DND-41 (cell line): ENCODE measurements around the gene ADCY1.

Source experiments
- ATAC-seq: fragments of 200-7000 bp; cut with Tn5 transposase; 3 replicates; pipeline ENCODE4 v1.9.1; 2021; ENCODE audit warnings: low read depth; ENCODE audit not compliant: insufficient read depth
- DNase-seq: peaks from one replicate; pipeline ENCODE4 v3.0.0-alpha.2; 2020
- H2AFZ ChIP-seq: 2 replicates; pipeline ENCODE4 v1.6.0; 2012; ENCODE audit warnings: low read depth, low read length
- H3K27ac ChIP-seq: 2 replicates; pipeline ENCODE4 v1.5.1; 2012; ENCODE audit warnings: low read length, inconsistent platforms
- H3K27me3 ChIP-seq: fragments of 200-600 bp; sonication (generic); 2 replicates; pipeline ENCODE4 v1.6.0; 2012; ENCODE audit warnings: low read length, mild to moderate bottlenecking, inconsistent platforms; ENCODE audit not compliant: insufficient read depth, poor library complexity
- H3K36me3 ChIP-seq: 2 replicates; pipeline ENCODE4 v1.5.1; 2012; ENCODE audit warnings: low read length, inconsistent platforms; ENCODE audit not compliant: insufficient read depth
- H3K4me1 ChIP-seq: 2 replicates; pipeline ENCODE4 v1.5.1; 2012; ENCODE audit warnings: mild to moderate bottlenecking, low read length; ENCODE audit not compliant: insufficient read depth
- H3K4me2 ChIP-seq: 2 replicates; pipeline ENCODE4 v1.6.0; 2012; ENCODE audit warnings: mild to moderate bottlenecking, moderate library complexity, low read length, inconsistent platforms; ENCODE audit not compliant: insufficient read depth
- H3K4me3 ChIP-seq, 2 experiments: fragments of 200-600 bp in 1 of 2; shearing (Covaris generic) in 1 of 2; 2 replicates each; pipeline ENCODE4 v1.5.1; 2012 to 2016; ENCODE audit warnings: inconsistent platforms in 2 of 2, low read length in 2 of 2, mild to moderate bottlenecking in 2 of 2, low read depth in 1 of 2, moderate library complexity in 1 of 2
- H3K79me2 ChIP-seq: 2 replicates; pipeline ENCODE4 v1.6.0; 2012; ENCODE audit warnings: low read length, inconsistent platforms; ENCODE audit not compliant: insufficient read depth
- H3K9ac ChIP-seq: 2 replicates; pipeline ENCODE4 v1.6.0; 2012; ENCODE audit warnings: low read depth, mild to moderate bottlenecking, inconsistent platforms, low read length, moderate library complexity
- H3K9me3 ChIP-seq: 2 replicates; pipeline ENCODE4 v1.5.1; 2012; ENCODE audit warnings: low read length, moderate library complexity, mild to moderate bottlenecking, inconsistent platforms; ENCODE audit not compliant: insufficient read depth, severe bottlenecking
- H4K20me1 ChIP-seq: 2 replicates; pipeline ENCODE4 v1.6.0; 2012; ENCODE audit warnings: low read length; ENCODE audit not compliant: insufficient read depth
- EZH2 ChIP-seq: IDR thresholded peaks from 3 replicates; pipeline ENCODE4 v1.6.1; 2012; ENCODE audit warnings: borderline replicate concordance, low read depth, mild to moderate bottlenecking, moderate library complexity, low read length, inconsistent platforms; ENCODE audit not compliant: severe bottlenecking
- TF ChIP-seq, protein P1 (sequence below): IDR thresholded peaks from 2 replicates; pipeline ENCODE4 v1.5.1; 2012; ENCODE audit warnings: borderline replicate concordance, low read length, moderate library complexity, mild to moderate bottlenecking; ENCODE audit not compliant: poor library complexity, severe bottlenecking; ENCODE audit errors: extremely low read depth

Gene ADCY1

DNA sequence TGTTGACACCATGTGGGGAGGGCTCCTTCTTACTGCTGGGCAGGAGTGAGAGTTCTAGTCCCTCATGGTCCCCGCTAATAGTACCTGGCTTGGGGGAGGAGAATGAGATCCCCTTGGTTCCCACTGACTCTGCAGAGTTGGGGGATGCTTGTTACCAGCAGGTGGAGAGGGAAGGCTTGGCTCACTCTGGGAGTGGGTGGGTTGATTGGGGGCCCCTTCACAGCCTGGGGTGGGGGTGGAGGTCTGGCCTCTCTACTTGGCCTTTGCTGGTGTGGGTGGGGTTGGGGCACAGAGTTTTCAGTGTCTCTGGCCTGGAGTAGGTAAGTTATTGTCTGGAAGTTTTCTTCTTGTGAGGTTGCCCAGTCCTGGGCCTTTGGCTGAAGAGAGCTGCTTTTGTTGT is 31.9 kb downstream of the ADCY1 start:
- Histone ChIP-seq H3K79me2 (no peaks in the 10 kb centered on the region), H4K20me1 (no peaks in the 10 kb centered on the region), H3K27ac (no peak overlapping the region), H3K4me3 (no peak overlapping the region), H2AFZ (no peak overlapping the region), H3K4me1 (no peaks in the 10 kb centered on the region), H3K4me2 (no peak overlapping the region), H3K9me3 (peaks cover 2% of the 10 kb centered on the region), H3K27me3 (no peaks in the 10 kb centered on the region), H3K36me3 (no peaks in the 10 kb centered on the region), H3K9ac (no peak overlapping the region)
- DNase-seq (no peak), ATAC-seq (no peak)
- TF ChIP-seq, protein P1, sequence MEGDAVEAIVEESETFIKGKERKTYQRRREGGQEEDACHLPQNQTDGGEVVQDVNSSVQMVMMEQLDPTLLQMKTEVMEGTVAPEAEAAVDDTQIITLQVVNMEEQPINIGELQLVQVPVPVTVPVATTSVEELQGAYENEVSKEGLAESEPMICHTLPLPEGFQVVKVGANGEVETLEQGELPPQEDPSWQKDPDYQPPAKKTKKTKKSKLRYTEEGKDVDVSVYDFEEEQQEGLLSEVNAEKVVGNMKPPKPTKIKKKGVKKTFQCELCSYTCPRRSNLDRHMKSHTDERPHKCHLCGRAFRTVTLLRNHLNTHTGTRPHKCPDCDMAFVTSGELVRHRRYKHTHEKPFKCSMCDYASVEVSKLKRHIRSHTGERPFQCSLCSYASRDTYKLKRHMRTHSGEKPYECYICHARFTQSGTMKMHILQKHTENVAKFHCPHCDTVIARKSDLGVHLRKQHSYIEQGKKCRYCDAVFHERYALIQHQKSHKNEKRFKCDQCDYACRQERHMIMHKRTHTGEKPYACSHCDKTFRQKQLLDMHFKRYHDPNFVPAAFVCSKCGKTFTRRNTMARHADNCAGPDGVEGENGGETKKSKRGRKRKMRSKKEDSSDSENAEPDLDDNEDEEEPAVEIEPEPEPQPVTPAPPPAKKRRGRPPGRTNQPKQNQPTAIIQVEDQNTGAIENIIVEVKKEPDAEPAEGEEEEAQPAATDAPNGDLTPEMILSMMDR: no peak
- no peak for TF ChIP-seq EZH2

DNA sequence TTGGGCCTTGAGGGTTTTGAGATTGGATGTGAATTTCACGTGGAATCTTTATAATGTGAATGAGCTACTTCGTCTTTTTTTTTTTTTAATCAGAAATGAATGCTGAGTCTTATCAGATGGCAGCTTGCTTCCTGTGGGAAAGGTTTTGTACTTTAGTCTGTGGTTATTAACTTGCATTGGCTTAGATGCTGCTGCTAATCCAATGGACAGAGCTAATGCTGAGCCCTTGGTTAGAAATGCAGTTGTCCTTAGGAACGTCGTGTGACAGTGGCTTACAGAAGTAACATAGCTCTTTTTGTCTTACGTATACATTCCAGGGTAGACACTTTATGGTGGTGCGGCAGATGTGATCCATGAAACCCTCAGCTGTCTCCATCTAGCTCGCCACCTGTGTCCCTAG is 32.8 kb downstream of the ADCY1 start:
- Histone ChIP-seq H3K4me3 (no peak overlapping the region), H3K79me2 (no peaks in the 10 kb centered on the region), H3K27me3 (no peaks in the 10 kb centered on the region), H3K9me3 (peaks cover 2% of the 10 kb centered on the region), H3K36me3 (no peaks in the 10 kb centered on the region), H3K4me1 (no peaks in the 10 kb centered on the region), H3K9ac (no peak overlapping the region), H3K4me2 (no peak overlapping the region), H4K20me1 (no peaks in the 10 kb centered on the region), H3K27ac (no peak overlapping the region), H2AFZ (no peak overlapping the region)
- DNase-seq: no peak
- TF ChIP-seq EZH2: no peak
- TF ChIP-seq, protein P1: no peak
- no peak for ATAC-seq

DNA sequence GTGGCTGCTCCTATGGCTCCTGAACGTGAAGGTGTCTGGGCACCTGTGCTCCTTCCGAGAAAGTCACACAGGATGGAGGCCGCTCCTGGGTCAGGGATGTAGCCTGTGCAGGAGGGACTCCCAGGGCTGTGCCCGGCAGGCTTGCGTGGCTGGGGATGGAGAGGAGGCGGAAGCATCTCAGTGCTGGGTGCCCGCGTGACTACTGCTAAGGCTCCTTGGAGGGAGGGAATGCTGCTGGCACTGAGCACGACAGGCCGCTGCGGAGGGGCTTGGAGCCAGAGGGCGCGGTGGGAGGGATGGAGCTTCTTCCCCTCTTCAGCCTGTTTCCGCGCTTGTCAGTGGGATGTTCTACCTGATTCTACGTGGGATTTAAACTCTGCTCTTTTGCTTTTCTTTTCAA is 35.0 kb downstream of the ADCY1 start:
- no peak overlapping the region for H3K4me2 ChIP-seq
- no peak overlapping the region for H2AFZ ChIP-seq
- ATAC-seq (no peak), DNase-seq (no peak)
- H3K9me3 ChIP-seq: peaks cover 2% of the 10 kb centered on the region
- H4K20me1 ChIP-seq: no peaks in the 10 kb centered on the region
- H3K36me3 ChIP-seq: no peaks in the 10 kb centered on the region
- no peak overlapping the region for H3K4me3 ChIP-seq
- H3K27ac ChIP-seq: no peak overlapping the region
- H3K9ac ChIP-seq: no peak overlapping the region
- no peaks in the 10 kb centered on the region for H3K79me2 ChIP-seq
- H3K27me3 ChIP-seq: no peaks in the 10 kb centered on the region
- TF ChIP-seq EZH2: no peak
- TF ChIP-seq, protein P1: no peak
- no peaks in the 10 kb centered on the region for H3K4me1 ChIP-seq

DNA sequence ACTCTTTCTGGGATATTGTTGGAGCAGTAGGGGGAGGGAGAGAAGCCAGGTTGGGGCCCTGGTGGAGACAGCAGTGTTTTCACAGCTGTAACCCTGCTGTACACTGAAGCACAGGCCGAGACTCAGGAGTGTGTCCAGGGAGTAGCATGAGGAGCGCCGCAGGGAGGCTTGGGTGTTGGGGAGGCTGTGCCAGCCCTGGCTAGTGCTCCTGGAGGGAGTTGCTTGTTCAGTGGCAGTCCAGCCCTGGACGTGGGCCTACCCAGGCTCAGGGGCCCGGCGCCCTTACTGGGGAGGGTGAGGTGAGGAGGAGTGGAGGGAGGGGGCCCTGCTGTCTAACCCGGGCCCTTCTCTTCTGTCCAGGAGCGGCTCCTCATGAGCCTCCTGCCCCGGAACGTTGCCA is 35.9 kb downstream of the ADCY1 start:
- TF ChIP-seq EZH2: no peak
- TF ChIP-seq, protein P1: no peak
- no peak overlapping the region for H3K4me3 ChIP-seq
- H3K4me2 ChIP-seq: no peak overlapping the region
- H3K9me3 ChIP-seq: peaks cover 2% of the 10 kb centered on the region
- H3K9ac ChIP-seq: no peak overlapping the region
- no peak overlapping the region for H2AFZ ChIP-seq
- no peaks in the 10 kb centered on the region for H3K27me3 ChIP-seq
- no peak for DNase-seq
- H3K27ac ChIP-seq: no peak overlapping the region
- no peaks in the 10 kb centered on the region for H3K79me2 ChIP-seq
- H4K20me1 ChIP-seq: no peaks in the 10 kb centered on the region
- H3K36me3 ChIP-seq: no peaks in the 10 kb centered on the region
- no peaks in the 10 kb centered on the region for H3K4me1 ChIP-seq
- no peak for ATAC-seq
